G401 (cell line): Measurements from ENCODE around the gene TRIM73. TPM values are rescaled to one million over a fixed set of nuclear protein-coding genes. Genes with fewer than 3 reads are reported as not detected.

Source experiments
- total RNA-seq: library from RNA; depleted of rRNA; stranded (reverse); fragments of >200 nt; shearing (Covaris generic); gene quantifications from 2 replicates; pipeline ENCODE4 v1.2.3, GENCODE V29; 2014; rRNA removed

The TRIM73 gene
- total RNA-seq, 1 experiment from 2014 or later = 0.20 TPM

Other genes with a start within 250 kb of the TRIM73 start
- 3.4 and 3.5 TPM in 2 replicates for gene POM121C, start 90.7 kb downstream of the TRIM73 start, total RNA-seq
- gene SPDYE5, start 96.7 kb downstream of the TRIM73 start, total RNA-seq = not detected in 2 replicates